H1 (cell line): ENCODE data around the gene COL19A1. TPM values are rescaled to one million over a fixed set of nuclear protein-coding genes. Genes with fewer than 3 reads are reported as not detected.
A peak's percentile ranks its signal among the peaks of the same experiment; 100 is the strongest.

ENCODE experiments used
- CTCF ChIA-PET: fragments of 300-600 bp; sonication (Branson Sonifier 250); formaldehyde crosslinking; loops from one replicate; lab custom pipeline; 2021; ENCODE audit not compliant: partially characterized antibody; lab: Charles Lee
- POLR2A ChIA-PET: fragments of 300-600 bp; sonication (Branson Sonifier 250); formaldehyde crosslinking; loops from one replicate; lab custom pipeline; 2021; ENCODE audit warnings: inconsistent platforms; ENCODE audit not compliant: partially characterized antibody; lab: Charles Lee
- DNase-seq, 2 experiments: peaks; one replicate each; pipeline versions ENCODE4 v3.0.0 to v3.0.0-alpha.2; 2010 to 2022; ENCODE audit warnings: low spot score in 2 of 2, low read depth in 1 of 2, mixed read lengths in 1 of 2
- FAIRE-seq: peaks from 2 replicates; lab custom pipeline; 2011; peaks lifted over from hg19 to GRCh38; lab: Jason Lieb, UNC
- H2AFZ ChIP-seq: 2 replicates; pipeline ENCODE4 v1.8.1; 2012; ENCODE audit warnings: low read length, inconsistent platforms
- H2AK5ac ChIP-seq: 2 replicates; pipeline ENCODE4 v1.6.1; 2013; ENCODE audit warnings: low read depth, low read length
- H2BK120ac ChIP-seq: replicated peaks from 2 replicates; pipeline ENCODE3; 2013; ENCODE audit warnings: low read depth, low read length, inconsistent platforms
- H2BK12ac ChIP-seq: 2 replicates; pipeline ENCODE4 v1.6.1; 2013; ENCODE audit warnings: low read depth, low read length
- H2BK15ac ChIP-seq: 2 replicates; pipeline ENCODE4 v1.6.1; 2013; ENCODE audit warnings: low read length
- H2BK20ac ChIP-seq: 2 replicates; pipeline ENCODE4 v1.6.1; 2013; ENCODE audit warnings: low read length
- H2BK5ac ChIP-seq: 2 replicates; pipeline ENCODE4 v1.6.1; 2013; ENCODE audit warnings: low read depth, low read length
- H3K14ac ChIP-seq: 2 replicates; pipeline ENCODE4 v1.6.1; 2013; ENCODE audit warnings: inconsistent platforms; ENCODE audit not compliant: insufficient read length
- H3K18ac ChIP-seq: 2 replicates; pipeline ENCODE4 v1.6.1; 2013; ENCODE audit warnings: low read length; ENCODE audit errors: extremely low read depth
- H3K23ac ChIP-seq: 2 replicates; pipeline ENCODE4 v1.6.1; 2013; ENCODE audit warnings: inconsistent platforms; ENCODE audit not compliant: insufficient read length
- H3K23me2 ChIP-seq: 2 replicates; pipeline ENCODE4 v1.6.1; 2013; ENCODE audit warnings: low read depth, low read length
- H3K27ac ChIP-seq: 2 replicates; pipeline ENCODE4 v1.6.1; 2011; ENCODE audit warnings: low read depth, low read length, inconsistent platforms
- H3K27me3 ChIP-seq, 4 experiments: replicated peaks in 1 of 4; 1 replicate in 1 of 4; 2 replicates in 3 of 4; pipeline versions ENCODE4 v1.6.1 to v1.8.1; 2011 to 2013; ENCODE audit warnings: low read length in 3 of 4, mild to moderate bottlenecking in 3 of 4, inconsistent platforms in 2 of 4, mixed read lengths in 2 of 4, moderate library complexity in 1 of 4; ENCODE audit not compliant: control insufficient read depth in 3 of 4, insufficient read depth in 3 of 4; ENCODE audit errors: extremely low read depth in 1 of 4
- H3K36me3 ChIP-seq, 4 experiments: 2 replicates each; pipeline versions ENCODE4 v1.6.1 to v1.8.1; 2011 to 2013; ENCODE audit warnings: mild to moderate bottlenecking in 4 of 4, low read length in 3 of 4, moderate library complexity in 2 of 4, control low read depth in 1 of 4, inconsistent platforms in 1 of 4; ENCODE audit not compliant: insufficient read depth in 4 of 4, control insufficient read depth in 2 of 4
- H3K4ac ChIP-seq: replicated peaks from 2 replicates; pipeline ENCODE3; 2013; ENCODE audit warnings: low read length, low read depth, mixed read lengths, inconsistent platforms; ENCODE audit not compliant: insufficient read length
- H3K4me1 ChIP-seq, 4 experiments: replicated peaks in 1 of 4; 1 replicate in 1 of 4; 2 replicates in 3 of 4; pipeline versions ENCODE4 v1.6.1 to v1.8.1; 2011 to 2013; ENCODE audit warnings: low read length in 3 of 4, inconsistent platforms in 2 of 4, mixed read lengths in 1 of 4; ENCODE audit not compliant: insufficient read depth in 4 of 4, control insufficient read depth in 3 of 4
- H3K4me2 ChIP-seq, 2 experiments: 2 replicates each; pipeline versions ENCODE4 v1.6.1 to v1.8.1; 2011 to 2013; ENCODE audit warnings: low read depth in 2 of 2, low read length in 2 of 2, control low read depth in 1 of 2, inconsistent platforms in 1 of 2, mild to moderate bottlenecking in 1 of 2; ENCODE audit not compliant: insufficient read depth in 1 of 2
- H3K4me3 ChIP-seq, 4 experiments: fragments of 200-600, 300-600 bp in 1 of 4; sonication (generic), shearing (Covaris generic), sonication (Bioruptor Twin) in 1 of 4; 2 replicates each; pipeline versions ENCODE4 v1.5.1 to v1.8.1; 2011 to 2016; ENCODE audit warnings: low read length in 4 of 4, low read depth in 3 of 4, control low read depth in 2 of 4, inconsistent platforms in 2 of 4, mild to moderate bottlenecking in 2 of 4, mixed read lengths in 1 of 4, moderate library complexity in 1 of 4; ENCODE audit not compliant: insufficient read depth in 2 of 4; ENCODE audit errors: extremely low read depth in 1 of 4
- H3K56ac ChIP-seq: replicated peaks from 2 replicates; pipeline ENCODE3; 2013; ENCODE audit warnings: low read depth, mild to moderate bottlenecking, mixed read lengths, low read length, inconsistent platforms; ENCODE audit not compliant: insufficient read length
- H3K79me1 ChIP-seq: 2 replicates; pipeline ENCODE4 v1.6.1; 2013; ENCODE audit warnings: low read depth, low read length, control low read depth
- H3K79me2 ChIP-seq, 2 experiments: 2 replicates each; pipeline versions ENCODE4 v1.6.1 to v1.8.1; 2012 to 2013; ENCODE audit warnings: low read length in 2 of 2, mild to moderate bottlenecking in 2 of 2, inconsistent platforms in 1 of 2; ENCODE audit not compliant: insufficient read depth in 2 of 2, control insufficient read depth in 1 of 2
- H3K9ac ChIP-seq, 4 experiments: replicated peaks in 1 of 4; 1 replicate in 1 of 4; 2 replicates in 3 of 4; pipeline versions ENCODE4 v1.6.1 to v1.8.1; 2011 to 2013; ENCODE audit warnings: low read depth in 3 of 4, low read length in 3 of 4, control low read depth in 2 of 4, mild to moderate bottlenecking in 2 of 4, moderate library complexity in 2 of 4, inconsistent platforms in 1 of 4; ENCODE audit errors: extremely low read depth in 1 of 4
- H3K9me3 ChIP-seq, 2 experiments: 2 replicates each; pipeline versions ENCODE4 v1.6.1 to v1.8.1; 2012 to 2013; ENCODE audit warnings: mild to moderate bottlenecking in 2 of 2, moderate library complexity in 2 of 2, control low read depth in 1 of 2, inconsistent platforms in 1 of 2, low read depth in 1 of 2, low read length in 1 of 2, mixed read lengths in 1 of 2; ENCODE audit not compliant: insufficient read depth in 2 of 2
- H4K20me1 ChIP-seq, 2 experiments: replicated peaks in 1 of 2; 2 replicates each; pipeline versions ENCODE3 to v1.8.1; 2011 to 2013; ENCODE audit warnings: inconsistent platforms in 2 of 2, low read length in 2 of 2, mild to moderate bottlenecking in 1 of 2; ENCODE audit not compliant: insufficient read depth in 2 of 2, control insufficient read depth in 1 of 2
- H4K5ac ChIP-seq: 2 replicates; pipeline ENCODE4 v1.6.1; 2013; ENCODE audit warnings: low read length, low read depth, mixed read lengths, inconsistent platforms; ENCODE audit not compliant: insufficient read length
- H4K8ac ChIP-seq: 2 replicates; pipeline ENCODE4 v1.8.0; 2013; ENCODE audit warnings: mild to moderate bottlenecking, moderate library complexity, low read length, inconsistent platforms; ENCODE audit not compliant: insufficient read depth; ENCODE audit errors: extremely low read depth
- H4K91ac ChIP-seq: replicated peaks from 2 replicates; pipeline ENCODE3; 2013; ENCODE audit warnings: low read length, mixed read lengths, inconsistent platforms; ENCODE audit not compliant: insufficient read length
- GTF2F1 ChIP-seq: IDR thresholded peaks from 2 replicates; pipeline ENCODE4 v1.6.1; 2012; ENCODE audit warnings: low read depth, low read length, improper control_type of control experiment, borderline replicate concordance
- SP2 ChIP-seq: IDR thresholded peaks from 2 replicates; pipeline ENCODE4 v1.6.1; 2012; ENCODE audit warnings: mild to moderate bottlenecking, low read length, inconsistent platforms
- WGBS, 2 experiments: shearing (Covaris generic) in 1 of 2; methylation state at CpG; one replicate each; pipeline versions ENCODE4 v1.1.6 to v1.1.7; 2013 to 2015; ENCODE audit warnings: low lambda C conversion rate in 2 of 2, mixed read lengths in 2 of 2, inconsistent platforms in 1 of 2, low coverage in 1 of 2, missing lambda C conversion rate in 1 of 2; ENCODE audit not compliant: insufficient replicate concordance in 2 of 2, insufficient coverage in 1 of 2, insufficient read length in 1 of 2; ENCODE audit errors: extremely low coverage in 1 of 2, missing lambda C conversion rate in 1 of 2; 5-methylcytosine and 5-hydroxymethylcytosine counted together
- polyA plus RNA-seq, 7 experiments: library from polyadenylated mRNA; depleted of rRNA in 3 of 7; stranded (reverse) in 5 of 7; unstranded in 2 of 7; fragments of >200 nt in 5 of 7; fragments of 200-250 nt in 2 of 7; gene quantifications; 1 replicate in 5 of 7; 2 replicates in 1 of 7; 4 replicates in 1 of 7; pipeline versions ENCODE4 v1.2.1 to v1.2.3, GENCODE V29; 2011 to 2013; ENCODE audit warnings: missing spikeins in 2 of 7, mixed read lengths in 2 of 7
- total RNA-seq: library from RNA; stranded (reverse); fragmentation: NEBNext Ultra II Directional; extraction: Animal tissue kit (Norgen Biotek cat#: 25700); gene quantifications from 2 replicates; pipeline ENCODE4 v1.2.1, GENCODE V29; 2021
- TF ChIP-seq, protein P1 (sequence below): IDR thresholded peaks from 2 replicates; pipeline ENCODE4 v1.6.1; 2012; ENCODE audit warnings: inconsistent platforms
- TF ChIP-seq, protein P2 (sequence below), 3 experiments: IDR thresholded peaks; 1 replicate in 2 of 3; 2 replicates in 1 of 3; pipeline versions ENCODE4 v1.5.1 to v1.6.1; 2011; ENCODE audit warnings: low read length in 3 of 3, mild to moderate bottlenecking in 3 of 3, inconsistent platforms in 2 of 3, low read depth in 1 of 3, moderate library complexity in 1 of 3; ENCODE audit not compliant: insufficient read depth in 1 of 3; ENCODE audit errors: control extremely low read depth in 1 of 3
- TF ChIP-seq, protein P3 (sequence below): IDR thresholded peaks from 2 replicates; pipeline ENCODE4 v1.6.1; 2012; ENCODE audit warnings: low read length, inconsistent platforms

The COL19A1 gene
- total and polyA plus RNA-seq, 2 of the 8 experiments (the other 6 are each of a cell fraction or from before 2014, with no cell fraction given), result not detected

DNA sequence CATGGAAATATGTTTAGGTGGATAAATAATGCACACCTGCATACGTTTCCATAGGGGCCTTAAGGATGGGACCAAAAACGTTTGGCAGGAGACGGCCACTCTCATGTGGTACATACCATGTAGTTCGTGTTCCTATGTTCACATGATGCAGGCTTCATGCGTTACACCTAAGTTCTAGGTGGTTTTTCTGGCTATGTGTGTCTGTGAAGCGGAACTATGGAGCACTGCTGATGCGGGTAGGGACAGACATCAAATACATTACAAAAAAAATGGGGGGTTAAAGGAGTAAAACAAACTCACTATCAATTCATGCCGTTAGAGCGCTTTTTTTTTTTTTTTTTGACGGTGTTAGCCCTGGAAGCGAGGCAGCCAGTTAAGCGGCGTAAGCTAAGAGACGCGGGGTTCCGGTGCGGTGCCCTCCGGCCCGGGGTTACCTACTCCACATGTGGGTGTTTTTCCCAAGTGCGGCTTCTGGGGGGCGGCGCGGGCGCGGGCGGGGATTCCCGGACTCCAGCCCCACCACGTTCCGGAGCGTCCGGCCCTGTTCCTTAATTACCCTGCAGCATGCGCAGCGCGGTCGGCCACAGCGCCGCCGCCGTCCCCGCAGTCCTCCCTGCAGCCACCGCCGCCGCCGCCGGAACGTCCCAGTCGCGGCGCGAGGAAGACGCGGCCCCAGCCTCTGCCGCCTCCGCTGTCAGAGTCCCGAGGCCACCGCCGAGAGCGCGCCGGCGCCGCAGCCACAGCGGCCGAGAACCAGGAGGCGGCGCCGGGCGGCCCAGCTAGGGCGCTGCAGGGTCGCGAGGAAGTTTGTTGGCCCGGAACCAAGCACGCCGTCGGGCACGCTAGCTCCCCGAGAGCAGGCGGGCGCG, 648 bp downstream of the COL19A1 start:
- ChIA-PET POLR2A (no interaction called here), CTCF (interaction anchor here (0.6 to 1.7 kb wide), 7 partner anchors 25 to 240 kb away, joined by 3 to 5 read pairs (median 4); partner anchors contain the start of gene LMBRD1)
- no peak overlapping the region for H4K91ac ChIP-seq
- H3K4me2 ChIP-seq, result peak overlapping the region; percentile 88 to 96
- H3K9me3 ChIP-seq, result no peaks in the 10 kb centered on the region
- H2BK20ac ChIP-seq, result no peak overlapping the region
- WGBS, 2 experiments, result 1% methylated on average over 29 of the region's 80 CpGs; no CpG with 5 or more reads in 1 of the 2 experiments
- H2AFZ ChIP-seq, result 0 out of 2 replicates have a peak overlapping the region, but pooled peaks have one; percentile 65
- peak overlapping the region; percentile 24 to 71 (median 38) for H3K4me3 ChIP-seq
- no peak overlapping the region for H2BK5ac ChIP-seq
- FAIRE-seq, result no peak
- H3K23me2 ChIP-seq, result peaks cover 14% of the 10 kb centered on the region
- H3K4me1 ChIP-seq, result peaks cover 0 to 2% (median under 1%) of the 10 kb centered on the region in 4 experiments; a peak in 4 of 7 replicates
- H4K20me1 ChIP-seq, result no peaks in the 10 kb centered on the region
- H3K36me3 ChIP-seq, result no peaks in the 10 kb centered on the region
- no peak overlapping the region for H3K4ac ChIP-seq
- H3K9ac ChIP-seq, result peak overlapping the region in 1 of 4 experiments; percentile 12; a peak in 1 of 7 replicates
- no peaks in the 10 kb centered on the region for H3K79me1 ChIP-seq
- no peak overlapping the region for H3K23ac ChIP-seq
- no peak overlapping the region for H2BK120ac ChIP-seq
- 0 out of 2 replicates have a peak overlapping the region, but pooled peaks have one; percentile 15 for H4K8ac ChIP-seq
- H3K27me3 ChIP-seq, result peaks cover 2 to 32% (median 21%) of the 10 kb centered on the region in 4 experiments
- H2AK5ac ChIP-seq, result no peak overlapping the region
- H2BK15ac ChIP-seq, result no peak overlapping the region
- no peak overlapping the region for H3K56ac ChIP-seq
- H3K14ac ChIP-seq, result no peak overlapping the region
- no peaks in the 10 kb centered on the region for H3K79me2 ChIP-seq
- peak in 1 of 2 experiments; percentile 72 for DNase-seq
- H3K18ac ChIP-seq, result no peak overlapping the region; the same call in 1 of the 2 replicates
- H3K27ac ChIP-seq, result no peak overlapping the region
- H2BK12ac ChIP-seq, result 0 out of 2 replicates have a peak overlapping the region, but pooled peaks have one; percentile 17
- H4K5ac ChIP-seq, result no peak overlapping the region
- TF ChIP-seq, protein P1, sequence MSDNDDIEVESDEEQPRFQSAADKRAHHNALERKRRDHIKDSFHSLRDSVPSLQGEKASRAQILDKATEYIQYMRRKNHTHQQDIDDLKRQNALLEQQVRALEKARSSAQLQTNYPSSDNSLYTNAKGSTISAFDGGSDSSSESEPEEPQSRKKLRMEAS, result peak; percentile 61; the same call in 1 of the 2 replicates
- TF ChIP-seq SP2 (no peak), GTF2F1 (no peak)
- TF ChIP-seq, protein P2, sequence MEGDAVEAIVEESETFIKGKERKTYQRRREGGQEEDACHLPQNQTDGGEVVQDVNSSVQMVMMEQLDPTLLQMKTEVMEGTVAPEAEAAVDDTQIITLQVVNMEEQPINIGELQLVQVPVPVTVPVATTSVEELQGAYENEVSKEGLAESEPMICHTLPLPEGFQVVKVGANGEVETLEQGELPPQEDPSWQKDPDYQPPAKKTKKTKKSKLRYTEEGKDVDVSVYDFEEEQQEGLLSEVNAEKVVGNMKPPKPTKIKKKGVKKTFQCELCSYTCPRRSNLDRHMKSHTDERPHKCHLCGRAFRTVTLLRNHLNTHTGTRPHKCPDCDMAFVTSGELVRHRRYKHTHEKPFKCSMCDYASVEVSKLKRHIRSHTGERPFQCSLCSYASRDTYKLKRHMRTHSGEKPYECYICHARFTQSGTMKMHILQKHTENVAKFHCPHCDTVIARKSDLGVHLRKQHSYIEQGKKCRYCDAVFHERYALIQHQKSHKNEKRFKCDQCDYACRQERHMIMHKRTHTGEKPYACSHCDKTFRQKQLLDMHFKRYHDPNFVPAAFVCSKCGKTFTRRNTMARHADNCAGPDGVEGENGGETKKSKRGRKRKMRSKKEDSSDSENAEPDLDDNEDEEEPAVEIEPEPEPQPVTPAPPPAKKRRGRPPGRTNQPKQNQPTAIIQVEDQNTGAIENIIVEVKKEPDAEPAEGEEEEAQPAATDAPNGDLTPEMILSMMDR (IDR thresholded peaks at IDR 0.05; ENCODE audit: control extremely low read depth in 1 of 3, insufficient read depth in 1 of 3, low read depth in 1 of 3, low read length in 3 of 3), result peak; percentile 14 to 37 (median 17)
- TF ChIP-seq, protein P3, sequence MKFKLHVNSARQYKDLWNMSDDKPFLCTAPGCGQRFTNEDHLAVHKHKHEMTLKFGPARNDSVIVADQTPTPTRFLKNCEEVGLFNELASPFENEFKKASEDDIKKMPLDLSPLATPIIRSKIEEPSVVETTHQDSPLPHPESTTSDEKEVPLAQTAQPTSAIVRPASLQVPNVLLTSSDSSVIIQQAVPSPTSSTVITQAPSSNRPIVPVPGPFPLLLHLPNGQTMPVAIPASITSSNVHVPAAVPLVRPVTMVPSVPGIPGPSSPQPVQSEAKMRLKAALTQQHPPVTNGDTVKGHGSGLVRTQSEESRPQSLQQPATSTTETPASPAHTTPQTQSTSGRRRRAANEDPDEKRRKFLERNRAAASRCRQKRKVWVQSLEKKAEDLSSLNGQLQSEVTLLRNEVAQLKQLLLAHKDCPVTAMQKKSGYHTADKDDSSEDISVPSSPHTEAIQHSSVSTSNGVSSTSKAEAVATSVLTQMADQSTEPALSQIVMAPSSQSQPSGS, result no peak
